ENCODE data around the gene GRIK2. TPM values are rescaled to one million over a fixed set of nuclear protein-coding genes. Genes with fewer than 3 reads are reported as not detected.

Gene GRIK2
- total RNA-seq, 1 experiment from 2014 or later: 0.29 TPM

DNA sequence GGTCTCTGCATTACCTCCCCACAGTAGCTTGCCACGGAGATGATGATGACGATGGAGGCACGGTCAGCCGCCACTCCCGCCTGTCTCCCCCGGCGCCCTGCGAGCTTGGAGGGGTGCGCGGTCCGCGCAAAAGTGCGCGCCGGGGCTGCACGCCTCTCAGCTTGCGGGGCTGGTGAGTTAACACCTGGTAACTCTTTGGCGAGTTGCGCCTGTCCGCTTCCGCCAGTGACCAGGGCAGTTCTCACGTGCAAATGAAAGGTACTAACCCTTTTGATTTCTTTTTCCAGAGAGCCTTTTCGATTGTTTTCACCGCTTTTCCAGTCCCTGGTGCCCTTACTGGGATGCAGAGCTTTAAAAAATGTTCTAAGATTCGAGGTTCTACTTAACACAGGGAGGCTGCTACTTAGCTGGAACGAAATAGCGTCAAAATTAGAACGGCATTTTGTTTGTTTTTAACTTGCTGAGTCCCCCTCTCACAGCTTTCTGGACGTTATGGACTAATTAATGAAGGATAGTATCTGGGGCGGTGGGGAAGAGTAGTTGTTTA lies 6.2 kb downstream of the GRIK2 start:
- Mint-ChIP-seq H3K27me3 (ENCODE audit: insufficient read depth, unreplicated experiment) (peaks cover 4% of the 10 kb centered on the region), H3K4me3 (ENCODE audit: unreplicated experiment) (no peak overlapping the region), H3K4me1 (ENCODE audit: low read depth, unreplicated experiment) (no peaks in the 10 kb centered on the region), H3K27ac (ENCODE audit: unreplicated experiment) (no peak overlapping the region), H3K36me3 (ENCODE audit: insufficient read depth, unreplicated experiment) (no peaks in the 10 kb centered on the region), H3K9me3 (ENCODE audit: unreplicated experiment) (peaks cover 10% of the 10 kb centered on the region)
- POLR2A ChIA-PET: no interaction called here
- Histone ChIP-seq H3K36me3 (ENCODE audit: control insufficient read depth, insufficient read depth, low read length) (no peaks in the 10 kb centered on the region), H3K4me1 (0 out of 2 replicates have a peak, but pooled peaks cover 4% of the 10 kb centered on the region), H3K4me3 (ENCODE audit: low read depth, low read length) (no peak overlapping the region), H3K9me3 (no peaks in the 10 kb centered on the region), H3K27me3 (replicated peaks; ENCODE audit: control insufficient read depth, insufficient read depth, low read length) (no peaks in the 10 kb centered on the region)
- TF ChIP-seq, protein P1, sequence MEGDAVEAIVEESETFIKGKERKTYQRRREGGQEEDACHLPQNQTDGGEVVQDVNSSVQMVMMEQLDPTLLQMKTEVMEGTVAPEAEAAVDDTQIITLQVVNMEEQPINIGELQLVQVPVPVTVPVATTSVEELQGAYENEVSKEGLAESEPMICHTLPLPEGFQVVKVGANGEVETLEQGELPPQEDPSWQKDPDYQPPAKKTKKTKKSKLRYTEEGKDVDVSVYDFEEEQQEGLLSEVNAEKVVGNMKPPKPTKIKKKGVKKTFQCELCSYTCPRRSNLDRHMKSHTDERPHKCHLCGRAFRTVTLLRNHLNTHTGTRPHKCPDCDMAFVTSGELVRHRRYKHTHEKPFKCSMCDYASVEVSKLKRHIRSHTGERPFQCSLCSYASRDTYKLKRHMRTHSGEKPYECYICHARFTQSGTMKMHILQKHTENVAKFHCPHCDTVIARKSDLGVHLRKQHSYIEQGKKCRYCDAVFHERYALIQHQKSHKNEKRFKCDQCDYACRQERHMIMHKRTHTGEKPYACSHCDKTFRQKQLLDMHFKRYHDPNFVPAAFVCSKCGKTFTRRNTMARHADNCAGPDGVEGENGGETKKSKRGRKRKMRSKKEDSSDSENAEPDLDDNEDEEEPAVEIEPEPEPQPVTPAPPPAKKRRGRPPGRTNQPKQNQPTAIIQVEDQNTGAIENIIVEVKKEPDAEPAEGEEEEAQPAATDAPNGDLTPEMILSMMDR (IDR thresholded peaks at IDR 0.05; ENCODE audit: insufficient read depth in 1 of 2, low read depth in 1 of 2, low read length in 1 of 2, severe bottlenecking in 1 of 2, unreplicated experiment in 1 of 2): no peak
- intact Hi-C loops (cut with micrococcal nuclease; ENCODE audit: unreplicated experiment): loop anchor here (5.0 to 10.0 kb wide), 3 partner anchors 88 to 363 kb away; no protein-coding TSS in a partner anchor
- CTCF ChIA-PET: no interaction called here
- DNase-seq: no peak
- BruUV-seq (replicated peaks): no TSS peak

DNA sequence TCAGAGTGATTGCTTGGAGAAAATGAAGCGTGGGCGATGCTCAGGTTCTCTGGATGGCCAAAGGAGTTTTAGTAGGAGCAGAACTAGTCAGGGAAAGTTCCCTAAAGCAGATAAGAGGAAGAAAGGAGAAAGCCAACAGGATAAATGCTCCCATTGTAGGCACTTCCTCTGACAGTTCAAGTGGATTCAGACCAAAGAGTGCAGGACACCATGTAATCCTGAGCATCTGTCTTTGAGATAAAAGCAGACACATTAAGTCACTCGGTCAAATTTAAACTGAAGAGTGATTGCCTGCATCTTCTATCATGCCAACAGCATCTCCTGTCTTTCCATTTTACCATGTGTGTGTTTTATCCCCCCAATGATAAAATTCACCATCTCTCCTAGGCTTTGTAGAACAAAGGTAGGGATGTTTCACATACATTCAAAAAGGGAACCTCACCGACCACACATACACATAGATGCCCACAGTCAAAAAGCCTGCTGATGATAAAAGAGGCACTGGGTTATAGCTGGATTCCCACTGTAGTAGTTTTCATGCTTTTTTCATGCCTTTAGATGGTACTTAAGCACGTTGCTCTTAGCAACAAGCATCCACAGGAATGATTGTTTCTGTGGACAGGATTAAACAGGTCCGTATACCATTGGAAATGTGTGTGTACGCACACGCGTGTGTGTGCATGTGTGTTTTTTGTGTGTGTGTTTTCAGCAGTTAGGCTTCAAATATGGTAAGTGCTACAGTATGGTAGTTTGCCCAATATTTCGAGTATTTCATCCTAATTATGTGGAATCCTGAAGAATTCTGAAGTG lies 7.0 kb downstream of the GRIK2 start:
- H3K27me3 ChIP-seq (replicated peaks; ENCODE audit: control insufficient read depth, insufficient read depth, low read length): no peaks in the 10 kb centered on the region
- H3K36me3 Mint-ChIP-seq (ENCODE audit: insufficient read depth, unreplicated experiment): no peaks in the 10 kb centered on the region
- no TSS peak for BruUV-seq (replicated peaks)
- POLR2A ChIA-PET: no interaction called here
- no peaks in the 10 kb centered on the region for H3K4me1 Mint-ChIP-seq (ENCODE audit: low read depth, unreplicated experiment)
- H3K4me1 ChIP-seq: 0 out of 2 replicates have a peak, but pooled peaks cover 4% of the 10 kb centered on the region
- intact Hi-C loops (cut with micrococcal nuclease; ENCODE audit: unreplicated experiment): loop anchor here (5.0 to 10.0 kb wide), 3 partner anchors 87 to 362 kb away; no protein-coding TSS in a partner anchor
- no peak overlapping the region for H3K27ac Mint-ChIP-seq (ENCODE audit: unreplicated experiment)
- DNase-seq: no peak
- H3K27me3 Mint-ChIP-seq (ENCODE audit: insufficient read depth, unreplicated experiment): peaks cover 4% of the 10 kb centered on the region
- no peak overlapping the region for H3K4me3 ChIP-seq (ENCODE audit: low read depth, low read length)
- no peaks in the 10 kb centered on the region for H3K9me3 ChIP-seq
- H3K9me3 Mint-ChIP-seq (ENCODE audit: unreplicated experiment): peaks cover 10% of the 10 kb centered on the region
- no peaks in the 10 kb centered on the region for H3K36me3 ChIP-seq (ENCODE audit: control insufficient read depth, insufficient read depth, low read length)
- CTCF ChIA-PET: no interaction called here
- TF ChIP-seq, protein P1 (IDR thresholded peaks at IDR 0.05; ENCODE audit: insufficient read depth in 1 of 2, low read depth in 1 of 2, low read length in 1 of 2, severe bottlenecking in 1 of 2, unreplicated experiment in 1 of 2): no peak
- no peak overlapping the region for H3K4me3 Mint-ChIP-seq (ENCODE audit: unreplicated experiment)

DNA sequence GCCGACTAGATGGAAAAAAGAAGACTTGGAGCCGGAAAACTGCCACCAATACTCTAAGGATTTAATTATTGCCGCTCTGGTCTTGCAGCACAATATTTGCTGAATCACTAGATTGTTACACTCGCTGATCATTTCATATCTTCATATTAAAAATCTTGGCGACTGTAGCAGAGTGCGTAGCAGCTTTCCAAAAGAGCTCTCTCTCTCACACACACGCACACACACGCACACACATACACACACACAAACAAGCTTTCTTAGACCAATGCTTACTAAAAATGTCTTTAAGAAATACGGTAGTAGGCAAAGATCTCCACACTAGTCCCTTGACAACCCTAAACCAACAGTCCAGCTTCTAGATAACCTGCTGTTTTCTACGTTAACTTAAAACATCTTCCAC lies 7.7 kb downstream of the GRIK2 start:
- Mint-ChIP-seq H3K9me3 (ENCODE audit: unreplicated experiment) (peaks cover 10% of the 10 kb centered on the region), H3K4me3 (ENCODE audit: unreplicated experiment) (no peak overlapping the region), H3K36me3 (ENCODE audit: insufficient read depth, unreplicated experiment) (no peaks in the 10 kb centered on the region), H3K27me3 (ENCODE audit: insufficient read depth, unreplicated experiment) (peaks cover 4% of the 10 kb centered on the region), H3K27ac (ENCODE audit: unreplicated experiment) (no peak overlapping the region), H3K4me1 (ENCODE audit: low read depth, unreplicated experiment) (no peaks in the 10 kb centered on the region)
- TF ChIP-seq, protein P1 (IDR thresholded peaks at IDR 0.05; ENCODE audit: insufficient read depth in 1 of 2, low read depth in 1 of 2, low read length in 1 of 2, severe bottlenecking in 1 of 2, unreplicated experiment in 1 of 2): no peak
- no TSS peak for BruUV-seq (replicated peaks)
- CTCF ChIA-PET: no interaction called here
- no peaks in the 10 kb centered on the region for H3K27me3 ChIP-seq (replicated peaks; ENCODE audit: control insufficient read depth, insufficient read depth, low read length)
- H3K9me3 ChIP-seq: no peaks in the 10 kb centered on the region
- intact Hi-C loops (cut with micrococcal nuclease; ENCODE audit: unreplicated experiment): loop anchor here (5.0 to 10.0 kb wide), 3 partner anchors 86 to 361 kb away; no protein-coding TSS in a partner anchor
- POLR2A ChIA-PET: no interaction called here
- no peak for DNase-seq
- H3K4me3 ChIP-seq (ENCODE audit: low read depth, low read length): no peak overlapping the region
- H3K4me1 ChIP-seq: peaks cover 4% of the 10 kb centered on the region; the same call in 1 of the 2 replicates
- H3K36me3 ChIP-seq (ENCODE audit: control insufficient read depth, insufficient read depth, low read length): no peaks in the 10 kb centered on the region
